Measurements from ENCODE around the gene MYOT. TPM values are rescaled to one million over a fixed set of nuclear protein-coding genes. Genes with fewer than 3 reads are reported as not detected.

The MYOT gene, protein sequence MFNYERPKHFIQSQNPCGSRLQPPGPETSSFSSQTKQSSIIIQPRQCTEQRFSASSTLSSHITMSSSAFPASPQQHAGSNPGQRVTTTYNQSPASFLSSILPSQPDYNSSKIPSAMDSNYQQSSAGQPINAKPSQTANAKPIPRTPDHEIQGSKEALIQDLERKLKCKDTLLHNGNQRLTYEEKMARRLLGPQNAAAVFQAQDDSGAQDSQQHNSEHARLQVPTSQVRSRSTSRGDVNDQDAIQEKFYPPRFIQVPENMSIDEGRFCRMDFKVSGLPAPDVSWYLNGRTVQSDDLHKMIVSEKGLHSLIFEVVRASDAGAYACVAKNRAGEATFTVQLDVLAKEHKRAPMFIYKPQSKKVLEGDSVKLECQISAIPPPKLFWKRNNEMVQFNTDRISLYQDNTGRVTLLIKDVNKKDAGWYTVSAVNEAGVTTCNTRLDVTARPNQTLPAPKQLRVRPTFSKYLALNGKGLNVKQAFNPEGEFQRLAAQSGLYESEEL
- 8.7 TPM for total RNA-seq
- long read RNA-seq, partial matches to known transcripts: 5 of 8 reads
- long read RNA-seq, other reads (novel, unspliced or antisense): 2 of 8 reads

DNA sequence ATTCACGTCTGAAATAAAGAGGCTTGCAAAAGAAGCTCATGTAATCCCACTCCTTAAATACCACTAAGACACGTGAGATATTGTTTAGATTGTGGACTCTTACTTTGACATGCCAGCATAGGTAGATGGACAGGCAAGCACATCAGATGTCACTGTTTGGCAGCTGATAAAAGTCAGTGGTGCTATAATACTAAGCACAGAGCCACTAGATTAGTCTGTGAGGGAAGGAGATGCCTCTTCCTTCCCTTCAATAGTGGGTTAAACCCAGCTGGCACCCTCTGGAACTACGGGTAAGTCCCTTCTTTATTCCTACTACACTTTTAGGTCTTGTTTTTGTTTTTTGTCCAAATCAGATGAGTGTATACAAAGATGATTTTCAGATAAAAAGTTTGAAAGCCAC, at the start of gene MYOT:
Gene MYOT (plus strand): TSS at position 197 of the 400 bp plus-strand sequence. CDS start 2,792 bp downstream, outside the sequence.
- DNase-seq (no peak), ATAC-seq (no peak)
- intact Hi-C loops (cut with micrococcal nuclease): no loop called here

DNA sequence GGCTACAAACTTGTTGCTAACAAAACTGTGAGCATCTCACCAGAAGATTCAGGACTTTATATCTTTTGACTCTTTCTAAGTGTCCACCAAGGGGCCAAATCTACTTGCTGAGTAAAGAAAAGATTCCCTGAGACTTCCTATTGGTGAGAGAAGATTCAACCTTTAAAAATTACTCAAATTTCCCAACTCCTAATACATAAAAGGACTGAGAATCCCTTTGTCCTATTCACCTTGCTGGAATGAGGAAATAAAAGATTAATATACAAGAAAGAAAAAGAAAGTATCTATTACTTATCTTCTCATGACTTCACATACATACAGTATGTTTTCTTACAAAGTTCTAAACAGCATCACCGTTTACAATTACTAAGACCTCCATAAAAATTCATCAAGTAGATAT, 47.9 kb upstream of the MYOT start:
- intact Hi-C loops (cut with micrococcal nuclease): no loop called here
- DNase-seq (no peak), ATAC-seq (no peak)

DNA sequence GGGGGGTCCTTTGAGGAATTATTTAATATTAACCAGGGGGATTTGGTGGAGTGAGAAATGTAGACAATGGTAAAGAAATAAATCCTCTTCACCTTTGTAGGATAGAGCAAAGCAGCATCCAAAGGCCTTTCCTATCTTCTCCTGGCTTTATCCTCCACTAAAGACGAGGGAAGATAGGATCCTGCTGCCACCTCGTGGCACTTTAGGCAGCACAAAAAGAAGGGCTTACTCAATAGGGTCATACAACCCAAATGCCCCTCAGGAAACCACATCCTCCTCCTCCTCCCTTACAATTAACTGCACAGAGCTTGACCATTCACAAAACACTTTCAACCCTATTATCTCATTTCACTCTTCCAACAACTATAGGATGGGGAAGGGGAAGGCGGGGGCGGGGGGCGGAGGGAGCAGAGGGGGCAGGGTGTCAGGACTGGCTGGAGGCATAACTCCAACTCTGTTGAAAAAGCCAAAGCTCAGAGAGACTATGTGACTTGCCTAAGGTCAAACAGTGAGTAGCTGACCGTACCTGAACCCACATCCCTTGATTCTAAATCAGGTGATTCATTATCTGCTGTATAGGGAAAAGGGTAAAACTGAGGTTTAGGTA, 45.4 kb upstream of the MYOT start:
- peak; percentile 70 for ATAC-seq
- peak; percentile 43 for DNase-seq

DNA sequence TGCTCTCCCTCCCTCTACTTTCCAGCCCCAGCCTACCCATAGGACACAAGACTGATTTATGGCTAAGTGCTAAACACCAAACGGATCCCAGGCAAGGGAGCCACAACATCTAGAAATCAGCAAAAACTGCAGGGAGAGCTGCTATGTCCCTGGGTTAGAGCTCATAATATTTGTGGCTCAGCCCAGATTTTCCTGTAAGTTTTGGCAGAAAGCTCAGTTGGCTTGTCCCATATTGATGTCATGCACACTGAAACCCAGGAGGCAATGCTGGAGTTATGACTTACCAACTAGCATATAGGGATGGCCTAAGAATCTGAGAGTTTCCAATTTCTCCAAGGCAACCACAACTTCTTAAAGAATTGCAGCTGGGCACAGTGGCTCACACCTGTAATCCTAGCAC, 44.7 kb upstream of the MYOT start:
- intact Hi-C loops (cut with micrococcal nuclease): no loop called here
- DNase-seq (no peak), ATAC-seq (peak; percentile 12)

More for the DNA sequence above, 45.4 kb upstream of the MYOT start:
- intact Hi-C loops (cut with micrococcal nuclease): no loop called here

DNA sequence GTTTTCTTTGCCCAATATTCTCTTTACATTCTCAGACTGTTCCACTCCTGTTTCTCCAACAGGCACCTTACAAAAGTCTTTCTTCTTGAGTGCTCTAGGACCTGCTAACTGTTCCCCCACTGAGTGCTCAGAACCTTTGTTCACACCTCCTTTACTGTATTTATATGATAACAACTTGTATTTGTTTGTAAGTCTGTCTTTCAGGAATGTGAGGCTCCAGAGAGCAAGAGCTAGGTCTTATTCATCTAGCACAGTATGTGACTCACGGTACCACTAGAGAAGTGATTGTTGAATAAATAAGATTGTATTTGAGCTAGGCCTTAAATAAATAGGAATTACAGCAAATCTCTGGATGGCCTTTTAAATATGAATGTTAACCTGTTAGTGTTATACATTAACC, 42.5 kb upstream of the MYOT start:
- no peak for ATAC-seq
- intact Hi-C loops (cut with micrococcal nuclease): no loop called here

DNA sequence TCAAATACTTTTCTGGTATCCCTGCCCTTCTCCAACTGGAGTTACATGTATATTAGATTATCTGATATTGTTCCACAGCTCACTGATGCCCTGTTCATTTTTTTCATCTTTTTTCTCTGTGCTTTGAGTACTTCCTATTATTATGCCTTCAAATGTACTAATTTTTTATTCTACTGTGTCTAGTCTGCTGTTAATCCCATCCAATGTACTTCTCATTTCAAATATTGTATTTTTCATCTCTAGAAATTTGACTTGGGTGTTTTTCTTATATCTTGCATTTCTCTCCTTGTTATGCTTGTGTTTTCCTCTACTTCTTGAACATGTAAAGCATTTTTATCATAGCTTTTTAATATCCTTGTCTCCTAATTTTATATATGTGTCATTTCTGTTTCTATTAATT, 41.6 kb upstream of the MYOT start:
- intact Hi-C loops (cut with micrococcal nuclease): no loop called here
- DNase-seq: no peak
- no peak for ATAC-seq

More for the DNA sequence above, 42.5 kb upstream of the MYOT start:
- DNase-seq: no peak

DNA sequence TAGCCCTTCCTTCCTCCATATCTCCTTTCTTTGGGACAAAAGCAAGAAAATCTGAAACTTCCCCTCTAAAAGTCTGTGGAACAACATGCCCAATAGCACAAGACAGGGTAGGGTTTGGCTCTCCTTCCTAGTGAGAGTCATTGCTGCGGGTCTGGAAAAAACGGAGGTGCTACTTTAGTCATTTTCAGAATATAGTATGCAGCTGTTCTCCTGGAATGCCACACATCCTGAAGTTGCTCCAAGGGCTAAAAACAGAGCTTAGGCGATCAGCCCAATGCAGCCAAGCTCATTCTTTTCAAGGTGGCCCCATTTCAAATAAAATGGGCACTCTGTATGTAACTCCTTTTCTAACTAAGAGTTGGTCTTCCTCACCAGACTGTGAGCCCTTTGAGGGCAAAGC, 39.5 kb upstream of the MYOT start:
- DNase-seq (no peak), ATAC-seq (peak; percentile 86)
- intact Hi-C loops (cut with micrococcal nuclease): no loop called here

DNA sequence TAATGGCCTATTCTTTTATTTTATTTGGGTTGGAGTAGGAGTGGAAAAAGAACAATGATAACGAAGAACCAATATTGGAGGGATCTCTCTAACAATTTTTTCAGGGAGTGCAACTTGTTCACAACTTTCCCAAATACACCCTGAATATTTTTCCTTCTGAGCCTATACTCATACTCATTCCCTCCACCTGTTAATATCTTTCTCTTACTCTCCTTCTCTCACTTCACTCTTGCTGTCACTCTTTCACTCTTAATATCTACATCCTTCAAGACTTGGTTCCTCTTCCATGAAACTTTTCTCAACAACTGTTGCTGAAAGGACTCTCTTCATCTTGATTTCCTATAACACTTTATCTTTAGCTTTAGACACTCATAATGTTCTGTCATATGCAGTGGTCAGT, 39.0 kb upstream of the MYOT start:
- DNase-seq (no peak), ATAC-seq (no peak)
- intact Hi-C loops (cut with micrococcal nuclease): no loop called here

DNA sequence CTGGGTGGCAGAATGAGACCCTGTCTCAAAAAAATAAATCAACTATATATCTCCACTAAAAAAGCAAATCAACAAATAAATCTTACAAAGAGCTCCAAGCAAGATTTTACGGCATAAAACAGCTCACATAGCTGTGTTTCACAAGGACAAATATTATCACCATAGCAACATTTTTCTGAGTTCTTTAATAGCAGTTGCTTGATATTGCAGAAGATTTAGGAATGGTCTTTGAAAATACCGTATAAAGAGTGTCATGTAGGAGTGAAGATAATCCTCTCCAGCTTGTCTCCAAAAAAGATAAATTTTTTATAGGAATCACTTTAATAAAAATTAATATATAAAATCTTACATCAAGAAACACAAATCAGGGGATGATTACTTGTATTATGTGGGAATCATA, 36.6 kb upstream of the MYOT start:
- no peak for ATAC-seq
- intact Hi-C loops (cut with micrococcal nuclease): loop anchor here (10.0 kb wide), 1 partner anchor 54 kb away; the partner anchor contains the start of gene PKD2L2
- no peak for DNase-seq

DNA sequence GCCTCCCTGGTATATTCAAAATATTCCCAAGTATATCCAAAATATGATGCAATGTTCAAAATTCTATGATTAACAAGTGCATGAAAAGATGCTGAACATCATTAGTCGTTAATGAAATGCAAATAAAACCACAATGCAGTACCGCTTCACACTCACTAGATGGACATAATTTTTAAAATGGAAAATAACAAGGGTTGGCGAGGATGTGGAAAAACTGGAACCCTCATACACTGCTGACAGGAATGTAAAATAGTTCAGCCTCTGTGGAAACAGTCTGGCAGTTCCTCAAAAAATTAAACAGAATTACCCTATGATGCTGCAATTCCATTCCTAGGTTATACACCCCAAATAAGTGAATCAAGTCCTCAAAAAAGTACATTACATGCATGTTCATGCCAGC, 36.1 kb upstream of the MYOT start:
- intact Hi-C loops (cut with micrococcal nuclease): loop anchor here (10.0 kb wide), 1 partner anchor 53 kb away; the partner anchor contains the start of gene PKD2L2
- no peak for DNase-seq
- ATAC-seq: peak; percentile 34

DNA sequence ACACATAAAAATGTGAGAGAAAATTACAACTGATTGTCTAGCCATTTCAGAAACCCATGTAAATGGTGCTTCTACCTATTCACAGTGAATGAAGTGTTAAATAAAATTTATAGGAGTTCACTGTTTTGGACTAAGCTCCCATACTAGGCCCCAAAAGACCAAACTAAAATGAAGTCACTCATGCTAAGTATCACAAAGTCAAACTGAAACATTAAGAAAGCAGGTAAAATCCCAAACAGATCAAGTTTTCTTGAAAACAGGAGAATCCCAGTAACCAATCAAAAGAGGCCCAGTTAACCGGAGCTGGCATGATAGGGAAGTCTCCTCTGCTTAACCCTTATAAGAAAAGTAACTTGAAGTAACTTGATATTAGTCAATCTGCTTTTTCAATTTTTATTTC, 35.2 kb upstream of the MYOT start:
- ATAC-seq: no peak
- intact Hi-C loops (cut with micrococcal nuclease): loop anchor here (10.0 kb wide), 1 partner anchor 52 kb away; the partner anchor contains the start of gene PKD2L2
- DNase-seq: no peak

DNA sequence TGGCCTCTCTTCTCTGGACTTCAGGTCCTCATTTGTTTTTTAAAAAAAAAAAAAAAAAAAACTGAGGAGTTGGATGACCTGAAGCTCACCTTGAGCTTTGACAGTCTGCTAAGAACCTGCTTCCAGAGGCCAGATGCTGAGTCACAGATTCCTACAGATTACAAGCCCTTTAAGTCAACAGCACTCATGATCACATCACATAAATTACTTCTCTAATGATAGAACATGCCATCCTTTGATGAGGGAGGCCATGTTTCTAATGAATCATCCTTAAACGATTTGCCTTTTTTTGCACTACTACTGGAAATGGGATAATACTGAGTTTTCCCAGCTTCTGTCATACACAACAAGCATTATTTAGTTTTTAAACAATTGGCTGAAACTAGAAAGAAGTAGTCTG, 34.2 kb upstream of the MYOT start:
- DNase-seq (no peak), ATAC-seq (no peak)
- intact Hi-C loops (cut with micrococcal nuclease): loop anchor here (10.0 kb wide), 1 partner anchor 51 kb away; the partner anchor contains the start of gene PKD2L2

DNA sequence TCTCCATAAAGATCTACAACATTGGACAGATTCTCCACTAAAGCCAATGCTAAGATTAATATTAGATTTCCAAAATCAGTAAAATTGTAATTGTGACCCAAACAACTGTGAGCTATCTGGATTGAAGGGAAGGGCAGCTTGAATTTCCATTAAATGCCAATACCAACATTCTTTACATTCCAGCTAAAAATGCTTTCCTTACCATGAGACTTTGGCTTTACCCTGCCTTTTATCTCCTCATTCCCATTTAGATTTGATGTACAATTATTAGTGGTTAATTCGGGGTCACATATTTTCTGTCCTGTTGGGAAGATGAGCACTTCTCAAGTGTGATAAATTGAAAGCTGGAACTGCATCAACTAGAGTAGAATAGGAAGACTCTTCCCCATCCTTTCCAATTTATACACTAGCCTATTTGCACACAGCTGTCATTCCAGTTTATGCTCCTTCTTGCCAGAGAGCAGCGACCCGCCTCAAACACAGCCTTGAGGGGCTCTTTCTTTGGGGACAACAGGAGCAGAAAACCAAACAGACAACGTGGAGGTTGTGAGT, 33.1 kb upstream of the MYOT start:
- DNase-seq (no peak), ATAC-seq (no peak)
- intact Hi-C loops (cut with micrococcal nuclease): loop anchor here (10.0 kb wide), 1 partner anchor 50 kb away; the partner anchor contains the start of gene PKD2L2

DNA sequence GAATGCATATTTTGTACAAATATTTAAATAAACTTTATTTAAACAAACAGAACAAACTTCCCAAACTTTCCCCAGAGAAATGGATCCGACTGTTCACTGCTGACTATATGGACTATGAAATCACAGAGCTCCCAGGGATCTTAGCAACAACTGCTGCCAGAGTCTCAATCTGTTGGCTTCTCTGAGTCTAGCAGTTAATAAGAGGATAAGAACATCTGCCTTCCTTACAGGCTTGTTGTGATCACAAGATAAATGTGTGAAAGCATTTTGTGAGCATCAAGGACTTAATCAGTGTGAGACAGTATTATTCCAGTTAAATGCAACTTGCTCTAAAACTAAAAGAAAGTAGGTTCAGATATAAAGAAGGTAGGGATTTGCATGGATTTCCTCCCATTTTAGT, 31.4 kb upstream of the MYOT start:
- intact Hi-C loops (cut with micrococcal nuclease): loop anchor here (10.0 kb wide), 1 partner anchor 49 kb away; the partner anchor contains the start of gene PKD2L2
- DNase-seq (no peak), ATAC-seq (no peak)

DNA sequence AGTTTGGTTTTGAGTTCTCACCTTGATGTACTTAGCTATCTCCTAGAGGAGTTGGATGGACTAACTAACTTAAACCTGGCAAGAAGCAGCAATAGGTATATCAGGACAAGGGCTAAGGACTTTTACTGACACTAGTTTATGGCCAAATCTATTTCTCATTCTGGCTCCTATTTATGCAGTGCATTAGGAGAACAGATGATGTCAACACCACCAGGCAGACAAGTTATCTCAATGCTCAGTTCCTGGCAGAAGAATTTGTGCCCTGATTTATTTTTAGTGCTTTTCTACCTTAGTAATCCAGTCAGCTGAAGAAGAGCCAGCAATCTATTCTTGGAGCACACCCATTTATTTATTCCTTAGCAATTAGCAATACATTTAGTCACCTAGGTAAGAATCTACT, 30.7 kb upstream of the MYOT start:
- ATAC-seq: peak; percentile 88
- DNase-seq: no peak
- intact Hi-C loops (cut with micrococcal nuclease): loop anchor here (10.0 kb wide), 1 partner anchor 48 kb away; the partner anchor contains the start of gene PKD2L2

DNA sequence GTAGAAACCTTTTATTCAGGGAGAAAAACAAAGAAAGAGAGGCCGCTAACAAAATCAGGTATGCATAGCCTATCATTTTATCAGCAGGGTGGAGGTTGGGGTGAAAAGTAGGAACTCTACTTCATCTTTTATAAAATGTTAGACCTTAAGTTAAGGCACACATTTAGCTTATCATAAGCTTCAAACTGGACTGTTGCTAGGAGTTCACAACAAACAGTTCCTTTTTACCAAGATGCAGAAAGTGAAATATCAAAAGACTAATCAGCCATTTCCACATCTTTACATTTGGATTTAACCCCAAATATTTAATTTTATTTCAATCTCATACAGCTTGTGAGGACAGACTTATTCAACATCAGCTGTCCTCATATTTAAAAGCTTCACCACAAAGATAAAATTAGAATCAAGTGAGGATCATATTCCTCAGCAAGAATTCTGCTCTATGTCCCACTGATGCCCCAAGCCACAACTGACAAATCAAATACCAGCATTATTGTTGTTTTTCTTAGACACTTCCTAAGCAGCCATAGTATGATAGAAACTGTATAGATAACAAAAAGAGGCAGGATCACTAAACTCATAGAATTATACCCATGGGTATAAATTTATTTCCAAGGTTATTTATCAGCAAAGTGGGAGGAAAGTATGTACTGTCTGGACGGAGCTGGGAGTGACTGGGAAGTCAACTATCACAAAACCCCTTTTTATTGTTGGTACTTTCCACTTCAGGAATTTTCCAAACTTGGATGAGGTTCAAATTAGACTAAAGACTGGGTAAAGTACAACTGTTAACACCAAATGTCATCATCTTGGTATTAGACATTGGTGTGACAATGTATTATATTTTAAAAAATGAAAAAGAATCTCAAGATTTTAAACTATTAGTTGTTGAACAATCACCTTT, 29.9 kb upstream of the MYOT start:
- no peak for DNase-seq
- intact Hi-C loops (cut with micrococcal nuclease): loop anchor here (10.0 kb wide), 1 partner anchor 47 kb away; the partner anchor contains the start of gene PKD2L2
- ATAC-seq: peak; percentile 57

DNA sequence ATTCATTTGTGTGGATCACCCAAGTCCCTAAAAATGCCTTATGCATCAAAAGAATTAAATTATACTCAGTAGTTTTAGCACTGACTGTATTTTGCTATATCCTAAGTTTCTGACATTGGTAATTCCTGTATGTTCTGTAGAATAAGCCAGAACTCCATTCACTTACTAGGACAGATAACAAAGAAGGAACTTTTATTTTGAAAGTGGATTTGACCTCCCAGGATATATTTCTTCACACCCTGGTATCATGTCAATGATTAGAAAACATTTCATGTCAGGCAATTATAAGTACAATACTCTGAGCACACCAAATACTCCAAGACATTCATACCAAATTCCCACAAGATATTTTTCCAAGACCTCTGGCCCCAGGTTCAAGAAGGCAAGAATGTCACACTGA, 28.7 kb upstream of the MYOT start:
- intact Hi-C loops (cut with micrococcal nuclease): loop anchor here (10.0 kb wide), 1 partner anchor 46 kb away; the partner anchor contains the start of gene PKD2L2

DNA sequence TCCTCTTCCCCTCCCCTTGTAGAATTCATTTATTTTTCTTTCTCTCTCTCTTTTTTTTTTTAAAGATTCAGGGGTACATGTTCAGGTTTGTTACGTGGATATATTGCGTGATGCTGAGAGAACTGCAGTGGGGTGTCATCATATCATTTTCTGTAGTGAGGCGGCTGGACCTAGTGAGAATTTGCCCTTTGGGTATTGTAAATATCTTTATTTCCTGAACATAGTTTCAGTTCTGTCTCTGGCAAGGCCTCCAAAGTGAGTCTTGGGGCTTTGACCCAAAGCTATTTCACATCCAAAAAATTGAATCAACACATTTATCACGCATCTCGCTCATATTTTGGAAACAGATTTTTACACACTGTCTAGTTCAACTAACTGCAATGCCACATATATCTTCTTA, 25.4 kb upstream of the MYOT start:
- intact Hi-C loops (cut with micrococcal nuclease): no loop called here
- DNase-seq (no peak), ATAC-seq (no peak)

More for the DNA sequence above, 28.7 kb upstream of the MYOT start:
- DNase-seq: no peak
- ATAC-seq: peak; percentile 5

Data from left ventricle myocardium superior (tissue), 1 donor.